Stimulated activated CD4-positive, alpha-beta T cell treated with anti-CD3 and anti-CD28 coated beads, Interleukin-1b, Interleukin-23, amount 100 ng/mL, for 48 hours (primary cell): ENCODE data around the gene LAMTOR2.
"Not testable (repeated sequence)": the region's sequence is repeated elsewhere in the genome, so short reads cannot be mapped to it uniquely, and the experiment has no call there.

ENCODE experiments used
- DNase-seq: peaks from one replicate; pipeline ENCODE4 v3.0.0-alpha.2; 2020

The LAMTOR2 gene

GRCh38 chr1:156054500-156055280 lies at the start of gene LAMTOR2:
Gene LAMTOR2 (plus strand): TSS chr1:156054782. CDS start chr1:156054890, 108 bp downstream.
- peak; percentile 96 for DNase-seq

GRCh38 chr1:156004843-156005584 lies 49.6 kb upstream of the LAMTOR2 start:
- DNase-seq, result no peak

GRCh38 chr1:156006666-156007376 lies 47.8 kb upstream of the LAMTOR2 start:
- no peak for DNase-seq

- no peak for DNase-seq
These were observed 45.2 kb upstream of the LAMTOR2 start for GRCh38 chr1:156009404-156009803.

- no peak for DNase-seq
These were observed 42.3 kb upstream of the LAMTOR2 start for GRCh38 chr1:156012051-156012817.

- no peak for DNase-seq
These were observed 39.8 kb upstream of the LAMTOR2 start for GRCh38 chr1:156014829-156015228.

- DNase-seq, result no peak
These were observed 34.7 kb upstream of the LAMTOR2 start for GRCh38 chr1:156019946-156020292.

- DNase-seq, result peak; percentile 87
These were observed 34.1 kb upstream of the LAMTOR2 start, which contains the start of gene SSR2 for GRCh38 chr1:156020293-156021092. Gene SSR2 (minus strand): TSS chr1:156020951. CDS start chr1:156020167, 784 bp downstream.

- DNase-seq, result no peak
These were observed 33.5 kb upstream of the LAMTOR2 start for GRCh38 chr1:156021093-156021428.

- no peak for DNase-seq
These were observed 32.6 kb upstream of the LAMTOR2 start for GRCh38 chr1:156021954-156022353.

GRCh38 chr1:156024801-156025200 lies 29.8 kb upstream of the LAMTOR2 start:
- no peak for DNase-seq

- peak; percentile 40 for DNase-seq
These were observed 28.7 kb upstream of the LAMTOR2 start for GRCh38 chr1:156025876-156026275.

- no peak for DNase-seq
These were observed 28.0 kb upstream of the LAMTOR2 start for GRCh38 chr1:156026588-156026987.

- no peak for DNase-seq
These were observed 21.6 kb upstream of the LAMTOR2 start for GRCh38 chr1:156033011-156033410.

- DNase-seq, result not testable (repeated sequence)
These were observed 19.6 kb upstream of the LAMTOR2 start for GRCh38 chr1:156034991-156035390.

GRCh38 chr1:156042828-156043227 lies 11.8 kb upstream of the LAMTOR2 start:
- no peak for DNase-seq

- no peak for DNase-seq
These were observed 9.5 kb upstream of the LAMTOR2 start for GRCh38 chr1:156045076-156045475.

GRCh38 chr1:156048663-156049258 lies 5.8 kb upstream of the LAMTOR2 start:
- DNase-seq, result no peak

- DNase-seq, result no peak
These were observed 4.2 kb upstream of the LAMTOR2 start for GRCh38 chr1:156050376-156050775.

GRCh38 chr1:156051011-156051725 lies 3.4 kb upstream of the LAMTOR2 start:
- no peak for DNase-seq
